Measurements from ENCODE around the gene SYN1. TPM values are rescaled to one million over a fixed set of nuclear protein-coding genes. Genes with fewer than 3 reads are reported as not detected.
"Not testable (repeated sequence)": the region's sequence is repeated elsewhere in the genome, so short reads cannot be mapped to it uniquely, and the experiment has no call there.

Gene SYN1
- total RNA-seq, 4 donors from 2014 or later = 1.0 to 3.1 (median 1.3) TPM; not detected in 1

DNA sequence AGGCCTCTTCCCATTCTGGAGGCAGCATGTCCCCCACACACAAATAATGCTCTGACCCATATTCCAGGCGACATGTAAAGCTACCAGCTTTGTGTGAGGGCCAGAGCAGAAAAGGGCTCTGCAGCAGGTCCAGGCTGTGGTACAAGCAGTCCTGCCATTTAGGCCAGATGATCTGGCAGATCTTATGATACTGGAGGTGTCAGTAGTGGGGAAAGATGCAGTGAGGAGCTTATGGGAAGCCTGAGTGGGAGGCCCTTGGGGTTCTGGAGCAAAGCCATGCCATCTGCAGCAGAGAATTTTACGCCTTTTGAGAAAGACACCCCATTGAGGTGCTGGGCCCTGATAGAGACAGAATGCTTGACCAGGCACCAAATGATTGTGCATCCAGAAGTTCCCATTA is 7.7 kb downstream of the SYN1 start:
- TF ChIP-seq, protein P1, sequence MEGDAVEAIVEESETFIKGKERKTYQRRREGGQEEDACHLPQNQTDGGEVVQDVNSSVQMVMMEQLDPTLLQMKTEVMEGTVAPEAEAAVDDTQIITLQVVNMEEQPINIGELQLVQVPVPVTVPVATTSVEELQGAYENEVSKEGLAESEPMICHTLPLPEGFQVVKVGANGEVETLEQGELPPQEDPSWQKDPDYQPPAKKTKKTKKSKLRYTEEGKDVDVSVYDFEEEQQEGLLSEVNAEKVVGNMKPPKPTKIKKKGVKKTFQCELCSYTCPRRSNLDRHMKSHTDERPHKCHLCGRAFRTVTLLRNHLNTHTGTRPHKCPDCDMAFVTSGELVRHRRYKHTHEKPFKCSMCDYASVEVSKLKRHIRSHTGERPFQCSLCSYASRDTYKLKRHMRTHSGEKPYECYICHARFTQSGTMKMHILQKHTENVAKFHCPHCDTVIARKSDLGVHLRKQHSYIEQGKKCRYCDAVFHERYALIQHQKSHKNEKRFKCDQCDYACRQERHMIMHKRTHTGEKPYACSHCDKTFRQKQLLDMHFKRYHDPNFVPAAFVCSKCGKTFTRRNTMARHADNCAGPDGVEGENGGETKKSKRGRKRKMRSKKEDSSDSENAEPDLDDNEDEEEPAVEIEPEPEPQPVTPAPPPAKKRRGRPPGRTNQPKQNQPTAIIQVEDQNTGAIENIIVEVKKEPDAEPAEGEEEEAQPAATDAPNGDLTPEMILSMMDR (IDR thresholded peaks at IDR 0.05) = no peak
- ATAC-seq (ENCODE audit: low FRiP score) (no peak), DNase-seq (ENCODE audit: low spot score) (no peak)

DNA sequence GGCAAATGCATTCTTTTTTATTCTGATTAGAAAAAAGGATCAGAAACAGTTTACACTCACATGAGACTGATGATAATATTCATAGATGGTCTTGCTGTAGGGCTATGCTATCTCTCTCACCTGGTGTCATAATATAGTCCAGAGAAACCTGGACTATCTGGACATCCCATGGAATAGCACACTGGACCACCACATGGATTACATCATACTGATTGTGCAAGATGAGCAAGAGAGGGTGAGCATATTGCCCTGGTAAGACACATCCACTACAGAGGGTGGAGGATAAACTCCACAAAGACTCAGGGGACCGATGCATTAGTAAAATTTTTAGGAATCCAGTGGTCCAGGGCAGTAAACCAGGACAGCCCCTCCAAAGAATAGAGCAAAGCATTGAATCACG is 8.2 kb downstream of the SYN1 start:
- no peak for ATAC-seq (ENCODE audit: low FRiP score)
- no peak for DNase-seq (ENCODE audit: low spot score)
- TF ChIP-seq, protein P1 (IDR thresholded peaks at IDR 0.05) = no peak

DNA sequence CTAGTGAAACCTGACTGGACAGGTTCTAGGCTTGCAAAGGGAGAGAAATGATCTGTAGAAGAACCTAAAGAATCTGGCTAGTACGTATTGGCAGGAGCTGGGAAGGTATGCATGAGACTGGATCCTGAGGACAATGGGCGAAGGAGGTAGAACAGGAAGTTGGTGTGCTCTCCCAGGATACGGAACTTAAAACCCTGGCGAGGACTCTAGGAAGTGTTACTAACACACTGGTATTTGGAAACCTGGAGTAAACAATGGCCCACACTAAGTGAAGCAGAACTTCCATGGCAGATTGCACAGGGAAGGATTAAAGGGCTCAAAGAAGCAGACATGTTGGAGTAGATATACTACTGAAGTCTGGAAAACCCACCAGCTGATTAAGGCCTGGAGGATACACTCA is 9.1 kb downstream of the SYN1 start:
- no peak for ATAC-seq (ENCODE audit: low FRiP score)
- DNase-seq (ENCODE audit: low spot score) = no peak
- TF ChIP-seq, protein P1 (IDR thresholded peaks at IDR 0.05) = no peak

DNA sequence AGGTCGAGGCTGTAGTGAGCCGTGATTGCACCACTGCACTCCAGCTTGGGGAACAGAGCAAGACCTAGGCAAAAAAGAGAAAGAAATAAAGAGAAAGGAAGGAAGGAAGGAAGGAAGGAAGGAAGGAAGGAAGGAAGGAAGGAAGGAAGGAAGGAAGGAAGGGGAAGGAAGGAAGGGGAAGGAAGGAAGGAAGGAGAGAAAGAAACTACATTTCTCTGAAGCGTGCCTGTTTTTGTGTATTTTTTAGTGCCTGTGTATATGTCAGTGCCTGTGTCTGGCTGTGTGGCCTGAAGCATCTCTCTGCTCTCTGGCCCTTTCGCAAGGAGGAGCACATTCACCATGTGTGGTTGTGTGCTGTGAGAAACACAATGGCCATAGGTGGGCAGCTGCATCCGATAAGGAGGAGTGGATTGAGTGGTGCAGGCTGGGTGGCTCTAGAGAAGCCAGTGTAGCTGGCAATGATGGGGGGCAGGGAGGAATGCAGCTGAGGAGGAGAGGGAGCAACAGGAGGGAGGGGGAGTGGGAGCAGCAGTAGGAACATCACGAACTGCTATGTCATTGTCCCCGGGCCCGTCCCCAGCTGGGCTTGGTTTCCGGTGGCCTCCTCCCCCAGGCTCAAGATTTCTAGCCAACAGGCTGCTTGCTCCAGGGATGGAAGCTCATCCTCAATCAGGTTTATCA is 11.4 kb downstream of the SYN1 start:
- ATAC-seq (ENCODE audit: low FRiP score) (no peak), DNase-seq (ENCODE audit: low spot score) (no peak)
- TF ChIP-seq, protein P1 (IDR thresholded peaks at IDR 0.05) = no peak

DNA sequence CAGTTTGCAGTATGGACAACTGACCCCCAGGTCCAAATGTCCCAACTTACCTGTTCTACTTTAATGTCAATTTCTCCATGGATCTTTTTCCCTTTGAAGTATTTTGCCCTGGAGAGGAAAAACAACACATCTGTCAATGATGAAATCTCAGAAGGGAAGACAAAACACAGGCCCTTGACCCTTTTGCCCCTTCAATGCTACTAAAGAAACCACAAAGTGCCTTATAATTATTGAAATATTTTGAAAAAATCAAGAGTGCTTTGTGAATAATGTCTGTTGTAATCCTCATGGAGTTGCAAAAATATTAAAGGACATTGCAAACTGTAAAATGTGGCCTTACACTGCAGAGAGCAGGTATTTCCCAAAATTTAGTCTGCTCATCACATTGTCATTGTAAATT is 12.6 kb downstream of the SYN1 start:
- TF ChIP-seq, protein P1 (IDR thresholded peaks at IDR 0.05) = no peak
- ATAC-seq (ENCODE audit: low FRiP score) = no peak
- no peak for DNase-seq (ENCODE audit: low spot score)

DNA sequence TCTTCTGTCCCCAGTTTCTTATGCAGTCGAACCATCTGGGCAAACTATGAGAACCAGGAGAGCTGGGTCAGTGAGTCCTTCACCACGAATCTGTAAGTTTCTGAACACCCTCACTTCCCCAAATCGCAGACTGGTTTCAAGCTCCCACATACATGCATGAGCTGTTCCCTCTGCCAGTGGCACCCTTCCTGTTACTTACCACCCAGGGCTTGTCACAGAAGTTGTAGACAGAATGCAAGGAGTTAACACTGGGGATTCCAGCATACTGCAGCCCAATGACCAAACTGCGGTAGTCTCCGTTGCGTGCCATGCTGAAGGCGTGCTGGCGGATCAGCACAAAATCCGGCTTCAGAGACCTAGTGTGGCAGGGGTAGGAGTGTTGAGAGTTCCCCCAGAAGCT is 14.6 kb downstream of the SYN1 start:
- DNase-seq (ENCODE audit: low spot score) (no peak), ATAC-seq (ENCODE audit: low FRiP score) (no peak)
- TF ChIP-seq, protein P1 (IDR thresholded peaks at IDR 0.05) = no peak

DNA sequence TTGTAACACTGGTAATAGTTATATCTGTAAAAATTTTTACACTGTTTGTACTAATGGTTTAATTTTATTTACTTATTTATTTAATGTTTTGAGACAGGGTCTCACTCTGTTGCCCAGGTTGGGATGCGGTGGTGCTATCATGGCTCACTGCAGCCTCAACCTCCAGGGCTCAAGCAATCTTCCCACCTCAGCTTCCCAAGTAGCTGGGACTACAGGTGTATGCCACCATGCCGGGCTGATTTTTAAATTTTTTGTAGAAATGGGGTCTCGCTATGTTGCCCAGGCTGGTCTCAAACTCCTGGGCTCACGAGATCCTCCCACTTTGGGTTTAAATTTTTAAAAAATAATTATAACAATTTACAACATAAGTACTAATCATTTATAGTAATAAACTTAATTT is 16.5 kb downstream of the SYN1 start:
- ATAC-seq (ENCODE audit: low FRiP score); DNase-seq (ENCODE audit: low spot score): not testable (repeated sequence)

All from omental fat pad (tissue), 4 donors.